ENCODE measurements around the gene SYMPK.

SYMPK gene

GRCh38 chr19:45882652-45883585, 20.0 kb upstream of the SYMPK start:
- TF ChIP-seq GABPA (IDR thresholded peaks at IDR 0.05; ENCODE audit: low read depth) (no peak), CTCF (IDR thresholded peaks at IDR 0.05; ENCODE audit: insufficient read depth, low read length) (peak; percentile 99), POLR2AphosphoS5 (IDR thresholded peaks at IDR 0.05; ENCODE audit: low read depth) (0 out of 2 replicates have a peak, but pooled peaks have one; percentile 42), REST (IDR thresholded peaks at IDR 0.05; ENCODE audit: insufficient replicate concordance, low read depth) (no peak), SPI1 (IDR thresholded peaks at IDR 0.05; ENCODE audit: borderline replicate concordance, low read depth) (no peak)
- no peak overlapping the region for H3K4me3 ChIP-seq (replicated peaks; ENCODE audit: insufficient read depth, low read length)
- H3K27me3 ChIP-seq (ENCODE audit: insufficient read depth, poor library complexity, severe bottlenecking) = peaks cover 2% of the 10 kb centered on the region
- H3K27ac ChIP-seq (replicated peaks) = no peak overlapping the region
- peak; percentile 78 to 82 for DNase-seq (ENCODE audit: low read depth in 1 of 2, low spot score in 1 of 2)

- TF ChIP-seq SPI1 (IDR thresholded peaks at IDR 0.05; ENCODE audit: borderline replicate concordance, low read depth) (no peak), POLR2AphosphoS5 (IDR thresholded peaks at IDR 0.05; ENCODE audit: low read depth) (no peak), GABPA (IDR thresholded peaks at IDR 0.05; ENCODE audit: low read depth) (no peak), REST (IDR thresholded peaks at IDR 0.05; ENCODE audit: insufficient replicate concordance, low read depth) (no peak), CTCF (IDR thresholded peaks at IDR 0.05; ENCODE audit: insufficient read depth, low read length) (no peak)
- Histone ChIP-seq H3K4me3 (replicated peaks; ENCODE audit: insufficient read depth, low read length) (no peak overlapping the region), H3K27ac (replicated peaks) (no peak overlapping the region), H3K27me3 (ENCODE audit: insufficient read depth, poor library complexity, severe bottlenecking) (peaks cover 8% of the 10 kb centered on the region)
- no peak for DNase-seq (ENCODE audit: low read depth in 1 of 2, low spot score in 1 of 2)
These were observed 19.1 kb upstream of the SYMPK start for GRCh38 chr19:45881909-45882528.

- Histone ChIP-seq H3K4me3 (replicated peaks; ENCODE audit: insufficient read depth, low read length) (no peak overlapping the region), H3K27me3 (ENCODE audit: insufficient read depth, poor library complexity, severe bottlenecking) (peaks cover 16% of the 10 kb centered on the region), H3K27ac (replicated peaks) (no peak overlapping the region)
- TF ChIP-seq GABPA (IDR thresholded peaks at IDR 0.05; ENCODE audit: low read depth) = no peak
- no peak for TF ChIP-seq POLR2AphosphoS5 (IDR thresholded peaks at IDR 0.05; ENCODE audit: low read depth)
- TF ChIP-seq SPI1 (IDR thresholded peaks at IDR 0.05; ENCODE audit: borderline replicate concordance, low read depth) = no peak
- TF ChIP-seq CTCF (IDR thresholded peaks at IDR 0.05; ENCODE audit: insufficient read depth, low read length) = no peak
- TF ChIP-seq REST (IDR thresholded peaks at IDR 0.05; ENCODE audit: insufficient replicate concordance, low read depth) = no peak
- DNase-seq (ENCODE audit: low read depth in 1 of 2, low spot score in 1 of 2) = no peak
These were observed 18.3 kb upstream of the SYMPK start for GRCh38 chr19:45881082-45881908.

Measured in HL-60 (cell line).